ENCODE data around the gene ANKRD28. TPM values are rescaled to one million over a fixed set of nuclear protein-coding genes. Genes with fewer than 3 reads are reported as not detected.

Gene ANKRD28
- total RNA-seq, 2 donors from 2014 or later: 33.4 to 37.1 TPM

- TF ChIP-seq CTCF (conservative IDR thresholded peaks at IDR 0.05): no peak
- H3K27me3 Mint-ChIP-seq (ENCODE audit: insufficient read depth): no peaks in the 10 kb centered on the region
- H3K9me3 Mint-ChIP-seq: no peaks in the 10 kb centered on the region
- no peaks in the 10 kb centered on the region for H3K27me3 ChIP-seq (ENCODE audit: control insufficient read depth, insufficient read depth, low read length, poor library complexity, severe bottlenecking)
- H3K4me3 ChIP-seq (ENCODE audit: low read length): no peak overlapping the region
- peaks cover 47% of the 10 kb centered on the region for H3K36me3 ChIP-seq (ENCODE audit: control insufficient read depth, insufficient read depth, low read length)
- no peaks in the 10 kb centered on the region for H3K9me3 ChIP-seq (ENCODE audit: control insufficient read depth, low read length)
- H3K4me1 ChIP-seq (ENCODE audit: control insufficient read depth, insufficient read depth, low read length): no peaks in the 10 kb centered on the region
- peaks cover 35% of the 10 kb centered on the region for H3K36me3 Mint-ChIP-seq (ENCODE audit: low read depth)
- DNase-seq: no peak
- WGBS, 2 experiments (ENCODE audit: insufficient coverage in 1 of 2, insufficient read length in 1 of 2): 95% methylated on average over 1 of the region's 1 CpG; no CpG with 5 or more reads in 1 of the 2 experiments
- no peak overlapping the region for H3K4me3 Mint-ChIP-seq
- no peak overlapping the region for H3K27ac Mint-ChIP-seq
- no peak overlapping the region for H3K27ac ChIP-seq (ENCODE audit: low read depth, low read length)
- no peak overlapping the region for H3K9ac ChIP-seq (ENCODE audit: extremely low read depth, low read length, poor library complexity, severe bottlenecking)
- H3K4me1 Mint-ChIP-seq: no peaks in the 10 kb centered on the region
Observed at GRCh38 chr3:15707779-15708178, 90.0 kb downstream of the ANKRD28 start.

GRCh38 chr3:15703346-15703745 lies 94.4 kb downstream of the ANKRD28 start:
- Histone ChIP-seq H3K9ac (ENCODE audit: extremely low read depth, low read length, poor library complexity, severe bottlenecking) (no peak overlapping the region), H3K36me3 (ENCODE audit: control insufficient read depth, insufficient read depth, low read length) (peaks cover 14% of the 10 kb centered on the region), H3K27ac (ENCODE audit: low read depth, low read length) (no peak overlapping the region), H3K4me3 (ENCODE audit: low read length) (no peak overlapping the region), H3K27me3 (ENCODE audit: control insufficient read depth, insufficient read depth, low read length, poor library complexity, severe bottlenecking) (no peaks in the 10 kb centered on the region), H3K9me3 (ENCODE audit: control insufficient read depth, low read length) (no peaks in the 10 kb centered on the region), H3K4me1 (ENCODE audit: control insufficient read depth, insufficient read depth, low read length) (no peaks in the 10 kb centered on the region)
- peaks cover 2% of the 10 kb centered on the region for H3K9me3 Mint-ChIP-seq
- H3K27me3 Mint-ChIP-seq (ENCODE audit: insufficient read depth): no peaks in the 10 kb centered on the region
- no peaks in the 10 kb centered on the region for H3K4me1 Mint-ChIP-seq
- peaks cover 39% of the 10 kb centered on the region for H3K36me3 Mint-ChIP-seq (ENCODE audit: low read depth)
- 100% methylated on average over 2 of the region's 2 CpGs for WGBS, 2 experiments (ENCODE audit: insufficient coverage in 1 of 2, insufficient read length in 1 of 2)
- no peak overlapping the region for H3K27ac Mint-ChIP-seq
- H3K4me3 Mint-ChIP-seq: no peak overlapping the region
- DNase-seq: no peak
- no peak for TF ChIP-seq CTCF (conservative IDR thresholded peaks at IDR 0.05)

- H3K4me1 Mint-ChIP-seq: peaks cover 3% of the 10 kb centered on the region
- Histone ChIP-seq H3K9ac (ENCODE audit: extremely low read depth, low read length, poor library complexity, severe bottlenecking) (no peak overlapping the region), H3K4me1 (ENCODE audit: control insufficient read depth, insufficient read depth, low read length) (no peaks in the 10 kb centered on the region), H3K4me3 (ENCODE audit: low read length) (no peak overlapping the region), H3K27ac (ENCODE audit: low read depth, low read length) (peak overlapping the region; percentile 30), H3K9me3 (ENCODE audit: control insufficient read depth, low read length) (no peaks in the 10 kb centered on the region), H3K36me3 (ENCODE audit: control insufficient read depth, insufficient read depth, low read length) (peaks cover 25% of the 10 kb centered on the region), H3K27me3 (ENCODE audit: control insufficient read depth, insufficient read depth, low read length, poor library complexity, severe bottlenecking) (no peaks in the 10 kb centered on the region)
- TF ChIP-seq CTCF (conservative IDR thresholded peaks at IDR 0.05): no peak
- no peak for DNase-seq
- H3K4me3 Mint-ChIP-seq: no peak overlapping the region
- H3K27ac Mint-ChIP-seq: peak overlapping the region; percentile 1
- peaks cover 27% of the 10 kb centered on the region for H3K36me3 Mint-ChIP-seq (ENCODE audit: low read depth)
- H3K9me3 Mint-ChIP-seq: no peaks in the 10 kb centered on the region
- WGBS, 2 experiments (ENCODE audit: insufficient coverage in 1 of 2, insufficient read length in 1 of 2): 86% methylated on average over 1 of the region's 1 CpG; no CpG with 5 or more reads in 1 of the 2 experiments
- H3K27me3 Mint-ChIP-seq (ENCODE audit: insufficient read depth): no peaks in the 10 kb centered on the region
Observed at GRCh38 chr3:15694628-15695027, 103.2 kb downstream of the ANKRD28 start.
